ENCODE data around the gene F12.

F12 gene

DNA sequence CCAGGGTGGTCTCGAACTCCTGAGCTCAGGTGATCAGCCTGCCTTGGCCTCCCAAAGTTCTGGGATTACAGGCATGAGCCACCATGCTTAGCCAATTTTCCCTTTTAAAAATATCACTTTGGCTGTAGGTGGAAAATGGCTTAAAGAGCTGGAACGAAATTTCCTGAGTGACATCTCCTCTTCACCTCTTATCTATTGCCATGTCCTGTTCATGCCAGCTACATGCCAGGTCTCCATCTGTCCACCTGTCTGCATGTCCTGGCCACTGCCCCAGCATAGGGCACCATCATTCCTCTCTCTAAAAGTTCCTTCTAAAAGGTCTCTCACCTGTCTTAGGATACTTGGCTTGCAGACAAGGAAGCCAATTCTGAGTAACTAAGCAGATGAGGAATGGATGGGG, 14.3 kb upstream of the F12 start:
- no peak for TF ChIP-seq GATA2 (IDR thresholded peaks at IDR 0.05; ENCODE audit: low read depth, low read length)
- TF ChIP-seq GATA3 (IDR thresholded peaks at IDR 0.05; ENCODE audit: low read depth, low read length), result no peak

- no peak for TF ChIP-seq GATA3 (IDR thresholded peaks at IDR 0.05; ENCODE audit: low read depth, low read length)
- no peak for TF ChIP-seq GATA2 (IDR thresholded peaks at IDR 0.05; ENCODE audit: low read depth, low read length)
These were observed 11.9 kb upstream of the F12 start for GRCh38 chr5:177421062-177421798.

GRCh38 chr5:177419046-177419445, 9.7 kb upstream of the F12 start:
- no peak for TF ChIP-seq GATA3 (IDR thresholded peaks at IDR 0.05; ENCODE audit: low read depth, low read length)
- no peak for TF ChIP-seq GATA2 (IDR thresholded peaks at IDR 0.05; ENCODE audit: low read depth, low read length)

DNA sequence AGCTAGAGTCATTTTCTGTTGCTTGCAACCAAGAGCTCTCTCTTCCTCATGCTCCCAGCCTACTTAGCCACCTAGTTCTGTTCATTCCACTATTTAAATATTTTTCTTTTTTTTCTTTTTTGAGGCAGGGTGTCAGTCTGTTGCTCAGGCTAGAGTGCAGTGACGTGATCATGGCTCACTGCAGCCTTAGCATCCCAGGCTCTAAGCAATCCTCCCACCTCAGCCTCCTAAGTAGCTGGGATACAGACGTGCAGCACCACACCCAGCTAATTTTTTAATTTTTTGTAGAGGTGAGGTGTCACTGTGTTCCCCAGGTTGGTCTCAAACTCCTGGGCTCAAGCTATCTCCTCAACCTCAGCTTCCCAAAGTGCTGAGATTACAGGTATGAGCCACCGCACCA, 5.1 kb upstream of the F12 start:
- TF ChIP-seq GATA2 (IDR thresholded peaks at IDR 0.05; ENCODE audit: low read depth, low read length) (no peak), GATA3 (IDR thresholded peaks at IDR 0.05; ENCODE audit: low read depth, low read length) (no peak)

GRCh38 chr5:177412603-177413233, 3.4 kb upstream of the F12 start:
- no peak for TF ChIP-seq GATA3 (IDR thresholded peaks at IDR 0.05; ENCODE audit: low read depth, low read length)
- TF ChIP-seq GATA2 (IDR thresholded peaks at IDR 0.05; ENCODE audit: low read depth, low read length), result no peak

- TF ChIP-seq GATA3 (IDR thresholded peaks at IDR 0.05; ENCODE audit: low read depth, low read length) (no peak), GATA2 (IDR thresholded peaks at IDR 0.05; ENCODE audit: low read depth, low read length) (no peak)
These were observed 1.2 kb upstream of the F12 start for GRCh38 chr5:177410575-177410974.

GRCh38 chr5:177405805-177406204, 3.6 kb downstream of the F12 start:
- TF ChIP-seq GATA2 (IDR thresholded peaks at IDR 0.05; ENCODE audit: low read depth, low read length) (no peak), GATA3 (IDR thresholded peaks at IDR 0.05; ENCODE audit: low read depth, low read length) (no peak)

DNA sequence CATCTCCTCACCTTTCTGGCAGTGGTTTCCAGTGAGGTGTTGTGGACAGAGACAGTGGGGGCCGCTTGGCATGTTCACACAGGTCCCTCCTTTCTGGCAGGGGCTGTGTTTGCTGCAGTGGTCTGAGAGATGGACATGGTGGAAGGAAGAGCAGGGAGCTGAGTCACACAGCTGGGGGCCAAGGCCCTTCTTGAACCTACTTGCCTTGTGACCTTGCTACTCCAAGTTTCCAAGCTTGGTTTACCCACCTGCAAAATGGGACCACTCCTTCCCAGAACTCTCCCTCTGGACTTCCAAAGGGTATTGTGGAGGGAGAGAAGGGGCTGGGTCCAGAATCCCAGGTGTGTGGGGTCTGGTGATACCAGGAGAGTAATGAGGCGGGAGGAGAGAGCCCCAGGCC, 4.1 kb downstream of the F12 start:
- TF ChIP-seq GATA3 (IDR thresholded peaks at IDR 0.05; ENCODE audit: low read depth, low read length) (no peak), GATA2 (IDR thresholded peaks at IDR 0.05; ENCODE audit: low read depth, low read length) (no peak)

GRCh38 chr5:177404641-177405179, 4.7 kb downstream of the F12 start:
- TF ChIP-seq GATA2 (IDR thresholded peaks at IDR 0.05; ENCODE audit: low read depth, low read length) (no peak), GATA3 (IDR thresholded peaks at IDR 0.05; ENCODE audit: low read depth, low read length) (no peak)

GRCh38 chr5:177403792-177404640, 5.3 kb downstream of the F12 start:
- TF ChIP-seq GATA3 (IDR thresholded peaks at IDR 0.05; ENCODE audit: low read depth, low read length) (no peak), GATA2 (IDR thresholded peaks at IDR 0.05; ENCODE audit: low read depth, low read length) (no peak)

GRCh38 chr5:177403102-177403791, 6.1 kb downstream of the F12 start:
- TF ChIP-seq GATA2 (IDR thresholded peaks at IDR 0.05; ENCODE audit: low read depth, low read length) (no peak), GATA3 (IDR thresholded peaks at IDR 0.05; ENCODE audit: low read depth, low read length) (no peak)

DNA sequence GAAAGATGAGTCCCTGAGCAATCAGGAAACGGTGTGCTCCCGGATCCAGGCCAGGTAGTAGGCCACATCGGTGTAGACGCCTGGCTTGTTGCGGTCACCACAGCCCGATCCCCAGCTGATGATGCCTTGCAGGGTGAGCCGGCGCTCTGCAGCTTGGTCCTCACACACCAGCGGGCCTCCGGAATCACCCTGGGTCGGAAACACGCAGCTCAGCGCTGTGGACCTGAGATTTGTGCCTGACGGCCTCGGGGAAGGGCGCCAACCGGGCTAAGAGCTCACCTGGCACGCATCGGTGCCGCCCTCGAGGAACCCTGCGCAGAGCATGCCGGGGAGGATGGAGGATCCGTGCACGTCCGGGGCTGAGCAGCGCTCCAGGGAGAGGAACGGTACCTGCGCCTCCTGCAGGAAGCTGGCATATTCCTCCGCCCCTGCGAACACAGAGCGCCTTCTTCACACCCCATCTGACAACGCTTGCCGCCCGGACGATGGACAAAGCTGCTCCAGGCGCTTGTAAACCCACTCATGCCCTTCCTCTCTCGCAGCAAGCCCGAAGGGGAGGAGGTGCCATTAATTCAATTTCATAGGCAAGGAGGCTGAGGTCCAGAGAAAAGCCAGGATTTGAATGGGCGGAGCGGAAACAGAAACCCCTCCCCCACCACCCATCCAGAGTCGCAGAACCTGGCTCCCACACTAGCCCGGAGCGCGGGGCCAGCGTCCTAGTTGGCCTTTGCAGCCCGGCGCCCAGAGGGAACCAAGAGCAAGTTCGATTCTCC, 6.9 kb downstream of the F12 start:
- no peak for TF ChIP-seq GATA2 (IDR thresholded peaks at IDR 0.05; ENCODE audit: low read depth, low read length)
- no peak for TF ChIP-seq GATA3 (IDR thresholded peaks at IDR 0.05; ENCODE audit: low read depth, low read length)
